ENCODE data around the gene PXMP2. TPM values are rescaled to one million over a fixed set of nuclear protein-coding genes. Genes with fewer than 3 reads are reported as not detected.

The PXMP2 gene
- 12.3 TPM for total RNA-seq

DNA sequence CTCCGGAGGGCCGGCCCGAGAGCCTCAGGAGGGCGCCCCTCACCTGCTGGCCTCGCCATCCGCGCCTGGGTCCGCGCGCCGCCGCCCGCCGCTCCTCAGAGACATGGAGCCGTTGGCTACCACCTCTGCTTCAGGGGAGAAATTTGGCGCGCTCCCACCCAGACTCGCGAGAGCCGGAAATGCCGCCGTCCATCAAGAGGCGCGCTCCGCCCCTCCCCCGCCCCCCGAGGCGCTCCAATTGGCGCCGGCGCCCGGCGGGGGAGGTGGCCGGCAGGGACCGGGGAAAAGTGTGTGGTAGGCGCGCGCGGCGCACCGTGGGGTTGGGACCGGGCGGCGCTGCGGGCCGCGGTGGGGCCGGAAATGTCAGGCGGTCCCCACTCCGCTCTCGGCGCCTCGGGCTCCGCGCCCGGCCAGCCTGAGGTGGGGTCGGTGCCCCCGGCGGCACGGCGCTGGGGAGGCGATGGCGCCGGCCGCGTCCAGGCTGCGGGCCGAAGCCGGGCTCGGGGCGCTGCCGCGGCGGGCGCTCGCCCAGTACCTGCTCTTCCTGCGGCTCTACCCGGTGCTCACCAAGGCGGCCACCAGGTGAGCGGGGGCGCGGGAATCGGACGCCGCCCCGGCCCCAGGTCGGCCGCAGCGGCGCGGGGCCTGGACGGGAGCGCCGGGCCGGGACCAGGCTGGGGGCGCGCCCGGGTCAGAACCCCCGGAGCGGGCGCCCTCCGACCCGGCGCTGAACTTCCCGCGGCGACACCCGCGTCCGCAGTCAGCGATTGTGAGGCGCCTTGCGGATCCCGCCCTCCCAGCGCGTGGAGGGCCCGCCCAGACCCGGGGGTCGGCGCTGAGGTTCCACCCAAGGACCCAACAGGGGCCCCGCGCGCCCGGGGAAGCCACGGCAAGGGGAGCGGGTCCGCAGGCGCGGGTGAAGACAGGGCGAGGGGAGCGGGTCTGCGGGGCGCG lies at the start of gene PXMP2, which contains the start of gene POLE:
Gene PXMP2, plus strand, starts transcription at position 377 of the 954 bp plus-strand sequence. Its CDS starts 84 bp downstream, at position 461.
Gene POLE, minus strand, starts transcription at position 132 of the 954 bp plus-strand sequence. Its CDS starts 27 bp downstream, at position 105.
- peak; percentile 99 for ATAC-seq

- ATAC-seq = no peak
These were observed 49.6 kb upstream of the PXMP2 start for GRCh38 chr12:132637811-132638210.

GRCh38 chr12:132638541-132639408 lies 48.6 kb upstream of the PXMP2 start:
- ATAC-seq = peak; percentile 59

DNA sequence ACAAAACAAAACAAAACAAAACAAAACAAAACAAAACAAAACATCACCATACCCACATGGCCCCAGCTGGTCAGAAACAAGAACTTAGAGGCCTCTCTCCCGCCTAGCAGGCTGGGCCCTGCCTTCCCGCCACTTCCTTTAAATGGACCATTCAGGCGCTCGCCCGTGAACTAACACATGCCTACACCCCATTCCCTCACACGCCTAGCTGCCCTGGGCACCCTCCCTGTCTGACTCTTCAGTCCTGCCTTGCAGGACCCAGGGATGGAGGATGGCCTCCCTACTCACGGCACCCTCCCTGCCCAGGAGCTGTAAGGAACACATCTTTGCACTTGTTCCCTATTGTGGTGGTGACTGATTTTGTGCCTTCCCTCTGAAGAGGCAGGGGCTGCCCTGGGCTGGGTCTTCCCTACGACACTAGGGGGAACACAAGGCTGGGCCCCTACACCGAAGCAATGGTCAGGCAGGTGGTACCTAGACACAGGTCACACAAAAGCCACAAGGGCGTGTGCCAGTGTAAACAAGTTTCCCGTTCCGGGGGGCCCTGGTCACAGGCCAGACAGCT lies 47.3 kb upstream of the PXMP2 start:
- peak; percentile 14 for ATAC-seq

DNA sequence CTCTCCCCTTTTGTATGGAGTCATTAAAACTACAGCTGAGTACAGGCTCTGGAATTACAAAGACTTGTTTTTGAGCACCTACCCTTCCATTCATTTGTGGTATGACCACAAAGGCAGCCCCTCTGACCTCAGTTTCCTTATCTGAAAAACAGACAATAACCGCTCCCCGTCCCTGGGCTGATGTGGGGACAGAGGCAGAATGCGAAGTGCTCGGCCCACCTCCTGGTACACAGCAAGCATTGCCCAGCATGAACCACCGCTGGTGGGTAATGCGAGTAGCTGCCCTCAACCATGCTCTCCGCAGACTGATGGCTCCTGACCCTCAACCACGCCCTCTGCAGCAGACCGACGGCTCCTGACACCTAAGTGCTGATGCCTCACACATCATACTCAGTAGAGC lies 46.5 kb upstream of the PXMP2 start:
- ATAC-seq = no peak

- no peak for ATAC-seq
These were observed 45.4 kb upstream of the PXMP2 start for GRCh38 chr12:132641811-132642650.

DNA sequence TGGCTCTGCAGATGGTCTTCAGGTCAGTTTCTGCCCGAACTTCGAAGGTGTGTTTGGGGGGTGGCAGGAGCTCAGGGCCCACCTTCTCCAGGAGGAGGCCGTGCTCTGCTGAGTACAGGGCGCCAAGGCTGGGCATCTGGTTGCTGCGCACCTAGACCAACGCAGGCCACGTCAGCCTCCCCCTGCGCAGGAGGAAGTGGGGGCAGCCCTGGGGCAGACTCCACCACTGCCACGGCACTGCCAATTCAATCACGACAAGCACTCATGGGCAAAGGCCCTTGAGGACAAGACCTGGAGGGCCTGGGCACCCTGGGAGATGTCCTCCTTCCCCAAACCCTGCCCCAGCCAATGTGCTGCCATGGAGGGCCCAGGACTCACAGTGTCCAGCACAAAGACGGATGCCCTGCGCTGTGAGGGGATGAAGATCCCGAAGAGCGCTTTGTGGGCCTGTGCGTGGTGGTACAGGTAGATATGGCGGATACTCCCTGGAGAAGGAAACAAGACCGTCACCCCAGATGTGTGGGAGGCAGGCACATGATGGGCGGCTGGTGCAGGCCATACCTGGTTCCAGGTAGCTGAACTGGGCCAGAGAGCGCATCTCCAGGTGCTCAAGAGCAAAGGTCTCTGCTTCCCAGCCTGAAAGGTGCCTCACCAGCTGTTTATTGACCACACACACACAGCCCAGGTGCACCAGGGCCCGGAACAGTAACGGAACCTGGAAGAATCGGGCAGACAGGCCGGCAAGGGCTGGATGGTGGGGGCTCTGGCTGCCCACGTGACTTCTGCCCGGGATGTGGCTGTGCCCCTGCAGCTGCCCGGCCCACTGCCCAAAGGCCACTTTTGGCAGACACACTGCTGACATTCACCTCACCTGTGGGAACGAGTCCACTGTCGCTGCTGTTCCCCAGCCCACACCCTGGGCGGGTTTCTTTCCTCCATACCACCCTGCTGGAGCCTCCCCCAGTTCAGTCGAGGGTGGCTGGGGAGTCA lies 44.2 kb upstream of the PXMP2 start:
- no peak for ATAC-seq

GRCh38 chr12:132646850-132647249 lies 40.5 kb upstream of the PXMP2 start:
- no peak for ATAC-seq

- no peak for ATAC-seq
These were observed 39.5 kb upstream of the PXMP2 start for GRCh38 chr12:132647858-132648257.

- no peak for ATAC-seq
These were observed 38.7 kb upstream of the PXMP2 start for GRCh38 chr12:132648616-132649225.

- peak; percentile 20 for ATAC-seq
These were observed 38.0 kb upstream of the PXMP2 start for GRCh38 chr12:132649226-132649945.

GRCh38 chr12:132651444-132652100 lies 35.8 kb upstream of the PXMP2 start:
- ATAC-seq = no peak

DNA sequence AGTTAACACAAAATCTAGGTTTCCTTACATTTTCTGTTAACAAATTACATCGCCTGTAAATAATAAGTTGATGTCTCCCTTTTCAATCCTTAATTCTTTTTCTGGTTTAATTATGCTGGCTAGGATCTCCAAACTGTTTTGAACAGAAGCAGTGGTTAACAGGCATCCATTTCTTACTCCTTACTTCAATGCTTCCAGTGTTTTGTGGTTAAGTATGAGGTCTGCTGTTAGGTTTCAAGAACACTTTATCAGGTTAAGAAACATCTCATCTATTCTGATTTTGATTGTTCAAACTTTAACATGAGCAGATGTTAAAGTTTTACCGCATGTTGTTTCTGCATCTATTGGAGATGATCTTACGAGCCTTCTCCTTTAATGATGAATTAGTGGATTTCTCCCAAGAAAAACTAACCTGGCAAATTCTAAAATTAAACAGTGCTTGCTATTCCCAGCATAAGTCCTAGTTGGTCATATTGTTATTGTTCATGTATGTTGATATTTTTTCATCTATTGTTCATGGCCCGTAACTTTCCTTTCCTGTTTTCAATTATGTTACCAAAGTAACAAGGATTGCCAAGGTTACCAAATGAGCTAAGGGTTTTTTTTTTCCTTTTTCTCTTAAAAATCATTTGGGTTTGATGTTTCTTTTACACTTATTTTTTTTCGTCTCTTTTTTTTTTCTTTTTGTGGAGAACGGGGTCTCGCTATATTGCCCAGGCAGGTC lies 33.7 kb upstream of the PXMP2 start:
- no peak for ATAC-seq

DNA sequence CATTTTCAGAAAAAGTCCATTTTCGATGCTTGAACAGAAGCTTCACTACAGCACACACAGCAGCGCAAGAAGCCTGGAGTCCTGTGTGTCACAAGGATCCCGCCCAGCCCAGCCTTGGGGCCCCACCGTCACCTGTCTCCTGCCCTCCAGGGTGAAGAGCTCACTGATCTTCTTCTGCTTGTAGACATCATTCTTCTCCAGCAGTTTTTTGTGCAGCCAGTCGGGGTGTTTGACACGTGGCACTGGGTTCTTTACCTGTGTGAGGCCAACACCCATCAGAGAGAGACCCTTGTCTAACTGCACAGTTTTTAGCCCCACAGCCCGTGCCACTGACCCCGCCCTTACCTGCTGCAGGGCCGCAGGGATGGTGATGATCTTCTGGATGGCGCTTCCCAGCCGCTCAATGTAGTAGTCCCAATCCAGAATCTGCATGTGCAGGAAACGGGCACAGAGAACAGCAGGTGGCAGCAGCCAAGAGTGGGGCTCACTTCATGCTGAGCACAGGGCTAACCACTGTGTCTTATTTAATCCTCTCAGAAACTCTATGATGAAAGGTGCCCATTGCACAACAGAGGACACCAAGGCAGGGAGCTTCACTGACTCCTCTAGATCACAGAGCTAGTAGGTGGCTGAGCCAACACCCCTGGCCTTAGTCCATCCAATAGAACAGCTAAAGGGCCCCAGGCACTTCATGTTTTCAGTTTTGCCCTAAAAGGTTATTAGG lies 30.2 kb upstream of the PXMP2 start:
- peak; percentile 84 for ATAC-seq

- ATAC-seq = no peak
These were observed 29.1 kb upstream of the PXMP2 start for GRCh38 chr12:132658149-132658894.

- ATAC-seq = no peak
These were observed 28.2 kb upstream of the PXMP2 start for GRCh38 chr12:132659146-132659545.

- no peak for ATAC-seq
These were observed 27.3 kb upstream of the PXMP2 start for GRCh38 chr12:132660052-132660451.
